H1 (cell line): ENCODE measurements around the gene PPRC1. TPM values are rescaled to one million over a fixed set of nuclear protein-coding genes. Genes with fewer than 3 reads are reported as not detected.

ENCODE experiments used
- ASH2L ChIP-seq: fragments of 200-600, 300-600 bp; sonication (generic); IDR thresholded peaks from one replicate; pipeline ENCODE4 v1.7.1; 2017; ENCODE audit warnings: low read length
- BACH1 ChIP-seq: IDR thresholded peaks from 2 replicates; pipeline ENCODE4 v1.6.1; 2012; ENCODE audit warnings: low read length, improper control_type of control experiment
- BRCA1 ChIP-seq: IDR thresholded peaks from 2 replicates; pipeline ENCODE4 v1.6.1; 2012; ENCODE audit warnings: low read depth, low read length, improper control_type of control experiment
- CHD2 ChIP-seq: IDR thresholded peaks from 2 replicates; pipeline ENCODE4 v1.6.1; 2012; ENCODE audit warnings: low read length, improper control_type of control experiment
- CTBP2 ChIP-seq: IDR thresholded peaks from 2 replicates; pipeline ENCODE4 v1.7.0; 2011; ENCODE audit warnings: borderline replicate concordance, mild to moderate bottlenecking, moderate library complexity, mixed read lengths, low read length; ENCODE audit not compliant: insufficient read depth, insufficient read length
- GTF2F1 ChIP-seq: IDR thresholded peaks from 2 replicates; pipeline ENCODE4 v1.6.1; 2012; ENCODE audit warnings: low read depth, low read length, improper control_type of control experiment, borderline replicate concordance
- HDAC2 ChIP-seq, 2 experiments: fragments of 300-600 bp in 1 of 2; sonication (generic) in 1 of 2; IDR thresholded peaks; 2 replicates each; pipeline ENCODE4 v1.6.1; 2011 to 2012; ENCODE audit warnings: low read depth in 2 of 2, low read length in 2 of 2, mild to moderate bottlenecking in 2 of 2, moderate library complexity in 2 of 2, borderline replicate concordance in 1 of 2, inconsistent platforms in 1 of 2
- JUN ChIP-seq: IDR thresholded peaks from 2 replicates; pipeline ENCODE4 v1.6.1; 2011; ENCODE audit warnings: low read depth, mild to moderate bottlenecking, improper control_type of control experiment, low read length
- JUND ChIP-seq: IDR thresholded peaks from 2 replicates; pipeline ENCODE4 v1.6.1; 2011; ENCODE audit warnings: mild to moderate bottlenecking, improper control_type of control experiment, low read length
- KDM1A ChIP-seq: fragments of 200-600, 300-600 bp; sonication (generic); IDR thresholded peaks from 2 replicates; pipeline ENCODE4 v1.7.1; 2016; ENCODE audit warnings: mild to moderate bottlenecking, low read length, borderline replicate concordance
- KDM5A ChIP-seq: fragments of 200-600 bp; IDR thresholded peaks from 2 replicates; pipeline ENCODE4 v1.7.1; 2012; ENCODE audit warnings: mild to moderate bottlenecking, low read length, inconsistent platforms, mixed read lengths
- NRF1 ChIP-seq: IDR thresholded peaks from 2 replicates; pipeline ENCODE4 v1.6.1; 2011; ENCODE audit warnings: mild to moderate bottlenecking, low read depth, low read length, improper control_type of control experiment
- PHF8 ChIP-seq: fragments of 200-600 bp; sonication (generic); conservative IDR thresholded peaks from 2 replicates; pipeline ENCODE4 v1.7.1; 2012; ENCODE audit warnings: low read depth, mild to moderate bottlenecking, inconsistent platforms, low read length, moderate library complexity
- RBBP5 ChIP-seq: IDR thresholded peaks from 2 replicates; pipeline ENCODE4 v1.7.1; 2012; ENCODE audit warnings: low read depth, mild to moderate bottlenecking, inconsistent platforms, low read length, moderate library complexity, borderline replicate concordance
- RXRA ChIP-seq: IDR thresholded peaks from 2 replicates; pipeline ENCODE4 v1.6.1; 2011; ENCODE audit warnings: low read depth, mild to moderate bottlenecking, low read length, moderate library complexity; ENCODE audit not compliant: insufficient read depth
- SIN3A ChIP-seq, 2 experiments: IDR thresholded peaks in 1 of 2; conservative IDR thresholded peaks in 1 of 2; 2 replicates each; pipeline ENCODE4 v1.6.1; 2011 to 2012; ENCODE audit warnings: low read length in 2 of 2, improper control_type of control experiment in 1 of 2, low read depth in 1 of 2, mild to moderate bottlenecking in 1 of 2
- SIRT6 ChIP-seq: IDR thresholded peaks from one replicate; pipeline ENCODE4 v1.7.1; 2012; ENCODE audit warnings: low read length, inconsistent platforms
- SIX5 ChIP-seq: IDR thresholded peaks from 2 replicates; pipeline ENCODE4 v1.6.1; 2011; ENCODE audit warnings: mild to moderate bottlenecking, low read depth, low read length
- SP1 ChIP-seq: IDR thresholded peaks from 2 replicates; pipeline ENCODE4 v1.6.1; 2011; ENCODE audit warnings: low read depth, low read length
- SRF ChIP-seq: IDR thresholded peaks from 2 replicates; pipeline ENCODE4 v1.6.1; 2011; ENCODE audit warnings: mild to moderate bottlenecking, low read depth, low read length, moderate library complexity
- TBP ChIP-seq: IDR thresholded peaks from 2 replicates; pipeline ENCODE4 v1.6.1; 2011; ENCODE audit warnings: low read depth, low read length, improper control_type of control experiment
- TEAD4 ChIP-seq: IDR thresholded peaks from 2 replicates; pipeline ENCODE4 v1.6.1; 2012; ENCODE audit warnings: low read depth, low read length, inconsistent platforms, mixed read lengths
- polyA plus RNA-seq, 7 experiments: library from polyadenylated mRNA; depleted of rRNA in 3 of 7; stranded (reverse) in 5 of 7; unstranded in 2 of 7; fragments of >200 nt in 5 of 7; fragments of 200-250 nt in 2 of 7; gene quantifications; 1 replicate in 5 of 7; 2 replicates in 1 of 7; 4 replicates in 1 of 7; pipeline versions ENCODE4 v1.2.1 to v1.2.3, GENCODE V29; 2011 to 2013; ENCODE audit warnings: missing spikeins in 2 of 7, mixed read lengths in 2 of 7
- total RNA-seq: library from RNA; stranded (reverse); fragmentation: NEBNext Ultra II Directional; extraction: Animal tissue kit (Norgen Biotek cat#: 25700); gene quantifications from 2 replicates; pipeline ENCODE4 v1.2.1, GENCODE V29; 2021
- TF ChIP-seq, protein P1 (sequence below): IDR thresholded peaks from 2 replicates; pipeline ENCODE4 v1.6.1; 2012; ENCODE audit warnings: inconsistent platforms
- TF ChIP-seq, protein P2 (sequence below): IDR thresholded peaks from 2 replicates; pipeline ENCODE4 v1.6.1; 2011; ENCODE audit warnings: low read length, improper control_type of control experiment

The PPRC1 gene
- total and polyA plus RNA-seq, 2 of the 8 experiments (the other 6 are each of a cell fraction or from before 2014, with no cell fraction given) = 46.5 to 88.4 TPM

DNA sequence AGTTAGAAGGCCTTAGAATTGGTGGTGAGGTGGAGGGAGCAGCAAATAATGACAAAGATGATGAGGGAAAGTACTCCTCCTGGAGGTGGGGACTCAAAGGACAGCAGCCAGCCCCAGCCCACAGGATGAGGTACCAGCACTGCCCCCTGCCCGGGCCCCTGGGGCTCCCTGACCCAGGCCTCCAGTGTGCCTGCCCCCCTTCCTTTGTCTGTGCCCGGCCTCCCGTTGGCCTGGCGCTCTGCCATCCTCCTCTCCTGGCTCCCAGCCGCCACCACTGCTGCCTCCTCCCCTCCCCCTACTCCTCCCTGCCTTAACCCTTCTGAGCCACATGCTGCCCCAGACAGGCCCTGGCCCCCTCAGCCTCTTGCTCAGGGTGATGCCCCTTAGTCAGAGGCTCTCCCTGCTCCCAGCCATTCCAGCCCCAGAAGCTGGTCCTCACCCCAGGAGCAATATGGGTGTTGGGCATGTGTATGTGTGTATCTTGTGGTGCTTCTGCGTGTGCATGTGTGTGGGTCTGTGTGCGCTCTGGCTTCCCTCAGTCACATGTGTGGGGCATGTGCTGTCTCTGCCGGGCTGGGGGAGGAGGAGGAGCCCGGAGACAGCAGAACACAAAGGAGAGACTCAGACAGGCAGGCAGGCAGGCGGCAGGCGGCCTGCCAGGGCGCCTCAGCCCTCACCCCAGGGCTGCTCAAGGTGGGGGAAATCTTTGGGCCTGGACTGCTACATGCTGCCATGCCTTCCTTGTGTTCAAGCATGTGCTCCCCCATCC lies 15.3 kb upstream of the PPRC1 start (continued):
- 0 out of 4 replicates have a peak, but pooled peaks of 1 of the 2 experiments have one; percentile 58 for TF ChIP-seq HDAC2 (IDR thresholded peaks at IDR 0.05; ENCODE audit: borderline replicate concordance in 1 of 2, low read depth in 2 of 2, low read length in 2 of 2)
- TF ChIP-seq, protein P1, sequence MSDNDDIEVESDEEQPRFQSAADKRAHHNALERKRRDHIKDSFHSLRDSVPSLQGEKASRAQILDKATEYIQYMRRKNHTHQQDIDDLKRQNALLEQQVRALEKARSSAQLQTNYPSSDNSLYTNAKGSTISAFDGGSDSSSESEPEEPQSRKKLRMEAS = peak; percentile 81
- no peak for TF ChIP-seq BRCA1
- TF ChIP-seq, protein P2, sequence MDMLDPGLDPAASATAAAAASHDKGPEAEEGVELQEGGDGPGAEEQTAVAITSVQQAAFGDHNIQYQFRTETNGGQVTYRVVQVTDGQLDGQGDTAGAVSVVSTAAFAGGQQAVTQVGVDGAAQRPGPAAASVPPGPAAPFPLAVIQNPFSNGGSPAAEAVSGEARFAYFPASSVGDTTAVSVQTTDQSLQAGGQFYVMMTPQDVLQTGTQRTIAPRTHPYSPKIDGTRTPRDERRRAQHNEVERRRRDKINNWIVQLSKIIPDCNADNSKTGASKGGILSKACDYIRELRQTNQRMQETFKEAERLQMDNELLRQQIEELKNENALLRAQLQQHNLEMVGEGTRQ = 0 out of 2 replicates have a peak, but pooled peaks have one; percentile 15
- no peak for TF ChIP-seq TEAD4
- TF ChIP-seq SP1 = no peak
- no peak for TF ChIP-seq JUN
- 0 out of 2 replicates have a peak, but pooled peaks have one; percentile 29 for TF ChIP-seq PHF8
- no peak for TF ChIP-seq SIRT6
- TF ChIP-seq SRF = no peak
- 0 out of 2 replicates have a peak, but pooled peaks have one; percentile 17 for TF ChIP-seq RBBP5
- no peak for TF ChIP-seq CTBP2
- no peak for TF ChIP-seq GTF2F1
- TF ChIP-seq JUND = no peak
- no peak for TF ChIP-seq RXRA
- TF ChIP-seq TBP = no peak
- TF ChIP-seq BACH1 = no peak
- no peak for TF ChIP-seq SIX5
- peak; percentile 80 for TF ChIP-seq ASH2L
- TF ChIP-seq KDM1A = peak; percentile 11; the same call in 1 of the 2 replicates
- no peak for TF ChIP-seq CHD2
- TF ChIP-seq SIN3A (conservative IDR thresholded peaks at IDR 0.05 in 1 of 2, IDR thresholded peaks at IDR 0.05 in 1 of 2; ENCODE audit: low read depth in 1 of 2, low read length in 2 of 2) = no peak
- TF ChIP-seq NRF1 = no peak
- no peak for TF ChIP-seq KDM5A
